ELR (cell line): ENCODE data around the gene AKIRIN2.

ENCODE experiments used
- DNase-seq: peaks from one replicate; pipeline ENCODE4 v3.0.0-alpha.2; 2015; ENCODE audit warnings: low read depth

AKIRIN2 gene

GRCh38 chr6:87654875-87655454 is 47.1 kb downstream of the AKIRIN2 start:
- DNase-seq = peak; percentile 25

DNA sequence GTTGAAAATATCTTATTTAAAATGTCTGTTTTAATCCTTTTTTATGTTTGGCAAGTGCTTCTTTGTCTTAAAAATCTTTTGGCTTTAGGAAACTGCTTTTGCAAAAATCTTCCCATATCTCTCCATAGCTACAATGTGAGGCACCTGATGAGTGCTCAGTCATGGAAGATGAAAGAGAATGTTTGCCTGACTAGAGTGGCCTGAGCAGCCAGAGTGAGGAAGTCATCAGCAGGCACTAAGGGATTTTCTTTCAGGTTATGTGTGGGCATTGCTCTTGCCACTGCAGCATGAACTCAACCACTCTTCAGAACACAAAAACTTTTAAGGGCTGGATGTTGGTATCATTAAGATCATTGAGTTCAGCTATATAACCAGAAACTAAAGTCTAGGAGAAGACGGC is 47.9 kb downstream of the AKIRIN2 start:
- DNase-seq = no peak

GRCh38 chr6:87653074-87653962 is 48.7 kb downstream of the AKIRIN2 start:
- no peak for DNase-seq

- no peak for DNase-seq
Observed at GRCh38 chr6:87645080-87645479, 57.0 kb downstream of the AKIRIN2 start.

DNA sequence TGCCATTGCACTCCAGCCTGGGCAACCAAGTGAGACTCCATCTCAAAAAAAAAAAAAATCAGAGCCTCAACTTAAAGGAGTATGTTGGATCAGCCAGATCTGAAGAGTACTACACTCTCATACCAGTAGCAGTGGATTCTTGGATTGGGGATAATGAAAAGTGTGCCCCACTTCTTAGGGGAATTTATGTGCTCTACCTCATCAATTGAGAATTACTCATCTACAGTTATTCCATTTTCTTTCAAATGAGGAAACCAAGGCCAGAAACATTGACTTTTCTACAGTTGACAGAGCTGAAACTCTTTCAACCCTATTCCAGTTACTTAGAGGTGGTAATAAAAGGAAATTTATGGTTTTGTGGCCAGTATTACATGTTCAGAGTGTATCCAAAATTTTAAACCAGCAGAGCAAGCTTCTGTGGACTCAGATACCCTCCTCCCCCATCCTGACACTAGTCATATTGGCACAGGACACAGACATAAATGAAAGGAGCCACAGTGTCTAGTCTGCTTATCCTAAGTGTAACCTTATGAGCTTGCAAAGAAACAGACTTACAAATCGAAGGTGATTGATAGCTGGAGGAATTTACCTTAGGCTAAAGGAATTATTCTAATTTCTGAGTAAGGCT is 60.9 kb downstream of the AKIRIN2 start:
- no peak for DNase-seq

DNA sequence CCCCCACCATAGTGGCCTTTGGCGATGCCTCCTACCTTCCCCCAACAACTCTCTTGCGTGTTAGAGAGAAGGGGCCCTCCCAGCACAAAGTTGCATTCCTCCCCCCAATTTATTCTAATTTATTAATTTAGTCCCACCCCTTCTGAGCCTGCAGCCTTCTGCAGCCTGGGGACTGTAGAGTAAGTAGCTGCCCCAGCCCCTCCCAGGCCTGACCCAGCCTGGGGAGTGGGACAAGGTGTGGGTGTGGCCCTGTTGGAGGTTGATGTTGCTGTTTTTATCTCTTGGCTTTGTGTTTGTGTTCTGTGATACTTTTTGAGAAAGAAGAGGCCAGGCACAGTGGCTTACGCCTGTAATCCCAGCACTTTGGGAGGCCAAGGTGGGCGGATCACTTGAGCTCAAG is 62.7 kb downstream of the AKIRIN2 start:
- DNase-seq = no peak

DNA sequence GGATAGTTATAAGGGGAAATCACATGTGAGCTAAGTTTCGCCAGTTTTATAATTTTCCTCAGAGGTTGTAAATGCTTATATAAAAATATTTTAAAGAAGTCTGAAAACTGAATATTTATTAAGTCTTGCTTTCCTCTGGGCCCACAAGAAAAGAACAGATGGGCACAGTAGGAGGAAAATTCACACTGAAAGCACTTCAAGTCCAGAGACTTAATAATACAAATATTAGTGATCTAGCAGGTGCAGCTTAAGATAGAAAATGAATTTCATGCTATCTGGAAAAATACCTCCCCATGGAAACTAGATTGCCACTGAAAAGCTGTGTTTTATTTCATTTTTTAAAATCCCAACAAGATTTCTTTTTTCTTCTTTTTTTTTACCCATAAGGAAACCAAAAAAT is 64.9 kb downstream of the AKIRIN2 start:
- DNase-seq = no peak

- no peak for DNase-seq
Observed at GRCh38 chr6:87636315-87636714, 65.7 kb downstream of the AKIRIN2 start.

DNA sequence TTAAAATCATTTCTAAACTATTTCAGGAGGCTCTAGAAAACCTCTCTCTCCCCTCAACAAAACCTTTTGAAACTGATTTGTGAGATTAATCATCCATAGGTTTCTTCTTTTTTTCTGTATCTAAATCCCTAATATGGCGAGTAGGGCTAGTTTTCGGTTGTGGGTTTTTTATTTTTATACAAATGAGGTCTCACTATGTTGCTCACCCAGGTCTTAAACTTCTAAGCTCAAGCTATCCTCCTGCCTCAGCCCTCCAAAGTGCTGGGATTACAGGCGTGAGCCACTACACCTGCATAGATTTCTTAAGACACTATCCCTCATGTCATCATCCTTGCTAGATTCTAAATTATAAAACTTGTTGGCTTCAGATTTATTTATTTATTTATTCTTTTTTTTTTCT is 68.2 kb downstream of the AKIRIN2 start:
- DNase-seq = no peak

- no peak for DNase-seq
Observed at GRCh38 chr6:87630746-87631145, 71.3 kb downstream of the AKIRIN2 start.

- DNase-seq = no peak
Observed at GRCh38 chr6:87628881-87629280, 73.2 kb downstream of the AKIRIN2 start.

DNA sequence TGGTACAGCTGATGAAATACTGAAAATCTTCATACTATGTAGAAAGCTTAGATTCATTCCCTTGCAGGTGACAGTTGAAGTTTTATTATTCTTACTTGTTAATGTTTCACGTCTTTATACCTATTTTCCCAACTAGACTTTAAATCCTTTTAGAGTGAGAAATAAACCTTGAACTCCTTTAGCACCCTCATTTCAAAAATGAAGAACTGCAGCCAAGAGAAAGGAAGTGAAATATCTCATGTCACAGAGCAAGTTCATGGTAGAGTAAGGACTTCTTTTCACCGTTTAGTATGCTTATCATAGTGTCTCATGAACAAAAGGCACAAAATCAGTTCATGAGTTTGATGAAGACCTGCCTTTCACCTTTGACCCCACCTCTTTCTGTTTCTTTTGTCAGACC is 73.6 kb downstream of the AKIRIN2 start:
- DNase-seq = no peak
